Measurements from ENCODE around the gene C3orf70. TPM values are rescaled to one million over a fixed set of nuclear protein-coding genes. Genes with fewer than 3 reads are reported as not detected.
A peak's percentile ranks its signal among the peaks of the same experiment; 100 is the strongest.

C3orf70 gene
- total RNA-seq, 1 donor from 2014 or later = 5.6 TPM

DNA sequence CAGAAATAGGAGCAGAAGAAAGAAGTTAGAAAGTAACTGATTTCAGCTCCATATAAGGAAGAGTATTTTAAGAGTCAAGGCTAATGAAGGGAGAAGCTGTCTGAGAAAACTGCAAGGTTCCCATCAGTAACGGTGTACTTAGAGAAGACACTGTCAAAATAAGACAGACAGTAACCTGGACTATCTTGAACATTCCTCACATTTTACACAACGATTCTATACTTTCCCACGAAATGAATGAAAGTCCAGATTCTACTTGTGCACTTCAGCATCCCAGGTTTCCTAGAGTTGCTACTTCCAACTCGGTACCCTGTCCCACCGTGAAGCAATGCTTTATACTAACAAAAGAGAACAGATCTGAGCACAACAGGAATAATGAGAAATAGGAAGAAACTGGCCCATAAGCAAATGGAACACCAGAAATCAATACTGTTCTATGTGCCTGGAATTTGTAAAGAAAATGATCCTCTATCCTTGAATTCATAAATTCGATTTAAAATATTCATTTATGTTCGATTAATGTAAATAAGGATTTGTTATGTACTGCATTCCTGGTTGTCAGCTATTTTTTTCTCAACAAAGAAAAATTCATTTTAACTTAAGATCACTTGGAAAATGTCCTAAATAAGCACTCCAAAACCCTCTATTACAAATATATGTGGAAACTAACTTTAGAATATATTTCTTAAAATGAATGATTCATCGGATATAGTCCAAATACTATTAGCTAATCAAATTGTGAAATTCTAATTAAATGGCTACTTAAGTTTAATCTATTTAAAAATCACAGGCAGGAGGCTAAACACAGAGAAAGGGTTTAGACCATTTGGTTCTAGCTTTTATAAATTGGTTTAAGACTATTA is 1.5 kb downstream of the C3orf70 start:
- H3K36me3 ChIP-seq = no peaks in the 10 kb centered on the region
- TF ChIP-seq, protein P1, sequence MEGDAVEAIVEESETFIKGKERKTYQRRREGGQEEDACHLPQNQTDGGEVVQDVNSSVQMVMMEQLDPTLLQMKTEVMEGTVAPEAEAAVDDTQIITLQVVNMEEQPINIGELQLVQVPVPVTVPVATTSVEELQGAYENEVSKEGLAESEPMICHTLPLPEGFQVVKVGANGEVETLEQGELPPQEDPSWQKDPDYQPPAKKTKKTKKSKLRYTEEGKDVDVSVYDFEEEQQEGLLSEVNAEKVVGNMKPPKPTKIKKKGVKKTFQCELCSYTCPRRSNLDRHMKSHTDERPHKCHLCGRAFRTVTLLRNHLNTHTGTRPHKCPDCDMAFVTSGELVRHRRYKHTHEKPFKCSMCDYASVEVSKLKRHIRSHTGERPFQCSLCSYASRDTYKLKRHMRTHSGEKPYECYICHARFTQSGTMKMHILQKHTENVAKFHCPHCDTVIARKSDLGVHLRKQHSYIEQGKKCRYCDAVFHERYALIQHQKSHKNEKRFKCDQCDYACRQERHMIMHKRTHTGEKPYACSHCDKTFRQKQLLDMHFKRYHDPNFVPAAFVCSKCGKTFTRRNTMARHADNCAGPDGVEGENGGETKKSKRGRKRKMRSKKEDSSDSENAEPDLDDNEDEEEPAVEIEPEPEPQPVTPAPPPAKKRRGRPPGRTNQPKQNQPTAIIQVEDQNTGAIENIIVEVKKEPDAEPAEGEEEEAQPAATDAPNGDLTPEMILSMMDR (IDR thresholded peaks at IDR 0.05) = no peak
- no peak for TF ChIP-seq POLR2A (IDR thresholded peaks at IDR 0.05)
- TF ChIP-seq POLR2AphosphoS5 (IDR thresholded peaks at IDR 0.05; ENCODE audit: insufficient read depth in 1 of 2, low read depth in 1 of 2) = no peak
- no peaks in the 10 kb centered on the region for H3K9me3 ChIP-seq
- intact Hi-C loops (cut with DNase I) = no loop called here
- no peaks in the 10 kb centered on the region for H3K27me3 ChIP-seq
- no peak for DNase-seq (ENCODE audit: extremely low spot score in 2 of 2)
- peaks cover 18% of the 10 kb centered on the region for H3K4me1 ChIP-seq
- peak overlapping the region; percentile 87 for H3K27ac ChIP-seq
- H3K4me3 ChIP-seq = peak overlapping the region; percentile 71 to 74

DNA sequence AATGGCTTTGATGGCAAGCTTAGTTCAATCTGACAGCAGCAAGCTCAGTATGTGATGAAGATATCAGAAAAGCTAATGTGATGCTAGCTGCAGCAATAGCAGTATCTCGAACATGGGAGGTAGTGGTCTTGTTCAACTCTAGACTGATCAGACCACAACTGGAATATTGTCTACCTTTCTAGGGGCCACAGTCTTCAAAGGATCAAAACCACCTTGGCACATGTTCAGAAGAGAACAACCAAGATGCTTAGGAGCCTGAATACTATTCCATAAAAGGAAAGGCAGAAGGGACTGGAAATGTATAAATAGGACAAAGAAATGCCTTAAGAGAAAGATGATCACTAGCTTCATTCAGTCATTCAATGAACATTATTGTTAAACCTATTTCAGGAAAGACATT is 2.3 kb downstream of the C3orf70 start:
- no peak for TF ChIP-seq POLR2AphosphoS5 (IDR thresholded peaks at IDR 0.05; ENCODE audit: insufficient read depth in 1 of 2, low read depth in 1 of 2)
- no peak for TF ChIP-seq POLR2A (IDR thresholded peaks at IDR 0.05)
- TF ChIP-seq, protein P1 (IDR thresholded peaks at IDR 0.05) = no peak
- H3K27ac ChIP-seq = no peak overlapping the region
- peaks cover 18% of the 10 kb centered on the region for H3K4me1 ChIP-seq
- H3K4me3 ChIP-seq = peak overlapping the region in 1 of 2 donors; percentile 74
- H3K27me3 ChIP-seq = no peaks in the 10 kb centered on the region
- DNase-seq (ENCODE audit: extremely low spot score in 2 of 2) = no peak
- H3K36me3 ChIP-seq = no peaks in the 10 kb centered on the region
- intact Hi-C loops (cut with DNase I) = no loop called here
- no peaks in the 10 kb centered on the region for H3K9me3 ChIP-seq

DNA sequence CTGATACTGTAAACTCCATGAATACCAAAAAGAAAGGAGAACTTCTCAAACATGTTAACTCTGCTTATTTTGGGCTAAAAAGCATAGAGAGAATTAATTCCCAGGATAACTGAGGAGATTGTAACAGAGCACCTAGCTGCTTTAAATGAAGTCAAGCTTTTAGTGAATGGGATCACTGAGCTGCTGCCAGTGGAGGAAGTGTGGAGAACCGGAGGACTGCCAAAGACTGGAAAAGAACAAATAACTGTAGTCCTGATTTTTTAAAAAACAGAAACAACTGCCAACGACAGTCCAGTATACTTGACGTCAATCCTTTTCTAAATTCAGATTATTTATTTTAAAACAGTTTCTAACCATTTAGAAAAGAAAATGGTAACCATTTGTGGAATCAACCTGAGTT is 3.3 kb downstream of the C3orf70 start:
- H3K4me1 ChIP-seq = peaks cover 18% of the 10 kb centered on the region
- H3K9me3 ChIP-seq = no peaks in the 10 kb centered on the region
- H3K27ac ChIP-seq = no peak overlapping the region
- no peaks in the 10 kb centered on the region for H3K36me3 ChIP-seq
- DNase-seq (ENCODE audit: extremely low spot score in 2 of 2) = no peak
- TF ChIP-seq POLR2AphosphoS5 (IDR thresholded peaks at IDR 0.05; ENCODE audit: insufficient read depth in 1 of 2, low read depth in 1 of 2) (no peak), POLR2A (IDR thresholded peaks at IDR 0.05) (no peak)
- TF ChIP-seq, protein P1 (IDR thresholded peaks at IDR 0.05) = no peak
- intact Hi-C loops (cut with DNase I) = no loop called here
- H3K27me3 ChIP-seq = no peaks in the 10 kb centered on the region
- no peak overlapping the region for H3K4me3 ChIP-seq

DNA sequence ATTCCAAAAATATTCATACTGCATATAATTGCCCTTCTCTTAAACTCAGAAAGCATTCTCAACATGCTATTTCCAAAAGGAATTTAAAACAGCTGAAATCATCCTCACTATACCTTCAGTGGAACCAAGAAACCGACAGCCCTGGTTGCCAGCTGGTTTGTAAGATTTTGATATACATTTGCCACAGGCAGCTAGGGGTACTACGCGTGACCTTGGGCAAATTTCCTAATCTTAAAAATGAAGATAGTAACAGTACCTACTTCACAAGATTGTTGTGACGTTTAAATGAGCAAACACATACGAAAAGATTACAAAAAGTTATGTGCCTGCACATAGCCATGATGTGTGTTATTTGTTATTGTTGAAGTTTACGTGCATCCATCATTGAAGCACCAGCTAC is 7.3 kb downstream of the C3orf70 start:
- intact Hi-C loops (cut with DNase I) = no loop called here
- Histone ChIP-seq H3K27me3 (no peaks in the 10 kb centered on the region), H3K27ac (no peak overlapping the region), H3K4me1 (no peaks in the 10 kb centered on the region), H3K36me3 (no peaks in the 10 kb centered on the region), H3K9me3 (no peaks in the 10 kb centered on the region), H3K4me3 (no peak overlapping the region)
- TF ChIP-seq POLR2AphosphoS5 (IDR thresholded peaks at IDR 0.05; ENCODE audit: insufficient read depth in 1 of 2, low read depth in 1 of 2) (no peak), POLR2A (IDR thresholded peaks at IDR 0.05) (no peak)
- TF ChIP-seq, protein P1 (IDR thresholded peaks at IDR 0.05) = no peak
- DNase-seq (ENCODE audit: extremely low spot score in 2 of 2) = no peak

DNA sequence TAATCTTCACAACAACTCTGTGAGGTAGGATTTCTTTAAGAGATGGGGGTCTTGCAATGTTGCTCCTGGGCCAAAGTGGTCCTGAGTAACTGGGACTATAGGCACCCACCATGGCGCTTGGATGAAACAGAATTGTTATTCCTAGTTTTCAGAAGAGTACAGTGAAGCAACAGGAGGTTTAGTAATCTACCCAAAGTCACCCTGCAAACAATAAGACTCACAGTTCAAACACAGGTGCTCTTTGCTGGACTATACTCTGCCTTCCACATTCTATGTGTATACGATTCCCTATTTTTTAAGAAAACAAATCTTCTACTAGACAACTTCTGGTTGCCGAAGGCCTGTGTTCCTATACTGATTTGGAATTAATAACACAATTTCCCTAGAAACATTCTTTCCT is 8.1 kb downstream of the C3orf70 start:
- TF ChIP-seq POLR2AphosphoS5 (IDR thresholded peaks at IDR 0.05; ENCODE audit: insufficient read depth in 1 of 2, low read depth in 1 of 2) = no peak
- no peak for TF ChIP-seq POLR2A (IDR thresholded peaks at IDR 0.05)
- TF ChIP-seq, protein P1 (IDR thresholded peaks at IDR 0.05) = no peak
- H3K4me1 ChIP-seq = no peaks in the 10 kb centered on the region
- H3K36me3 ChIP-seq = no peaks in the 10 kb centered on the region
- intact Hi-C loops (cut with DNase I) = no loop called here
- no peak overlapping the region for H3K27ac ChIP-seq
- no peak overlapping the region for H3K4me3 ChIP-seq
- no peaks in the 10 kb centered on the region for H3K27me3 ChIP-seq
- DNase-seq (ENCODE audit: extremely low spot score in 2 of 2) = no peak
- H3K9me3 ChIP-seq = no peaks in the 10 kb centered on the region

Data from vagina (tissue), 2 donors.